Natural killer cell (primary cell): ENCODE measurements around the gene DIP2A. TPM values are rescaled to one million over a fixed set of nuclear protein-coding genes. Genes with fewer than 3 reads are reported as not detected.

Experiments
- ATAC-seq, 3 donors: fragments of 150-1000 bp in 2 of 3; fragments of 200-7000 bp in 1 of 3; cut with Tn5 transposase; 1 replicate in 1 of 3; 2 replicates in 2 of 3; pipeline ENCODE4 v1.10.0; 2021; ENCODE audit warnings: mild to moderate bottlenecking in 2 of 3, moderate library complexity in 2 of 3
- DNase-seq, 2 donors: peaks; one replicate each; pipeline versions ENCODE4 v3.0.0 to v3.0.0-alpha.2; 2013 to 2021; ENCODE audit warnings: mixed read lengths in 1 of 2
- H3K27ac ChIP-seq: one replicate; pipeline ENCODE4 v1.5.1; 2013; ENCODE audit warnings: mild to moderate bottlenecking, low read length
- H3K27me3 ChIP-seq: one replicate; pipeline ENCODE4 v1.6.1; 2013; ENCODE audit warnings: low read length; ENCODE audit not compliant: control insufficient read depth, insufficient read depth
- H3K36me3 ChIP-seq: one replicate; pipeline ENCODE4 v1.6.1; 2013; ENCODE audit warnings: low read length; ENCODE audit not compliant: control insufficient read depth, insufficient read depth
- H3K4me1 ChIP-seq: one replicate; pipeline ENCODE4 v1.6.1; 2013; ENCODE audit warnings: low read length; ENCODE audit not compliant: control insufficient read depth, insufficient read depth
- H3K4me3 ChIP-seq: one replicate; pipeline ENCODE4 v1.5.1; 2013; ENCODE audit warnings: low read length
- H3K9me3 ChIP-seq: one replicate; pipeline ENCODE4 v1.6.1; 2013; ENCODE audit warnings: low read length; ENCODE audit not compliant: control insufficient read depth, insufficient read depth
- H3K27ac Mint-ChIP-seq, 2 donors: one replicate each; pipeline ENCODE4 v1.8.0; 2022; ENCODE audit warnings: mild to moderate bottlenecking in 2 of 2, mixed read lengths in 2 of 2, moderate library complexity in 1 of 2
- H3K27me3 Mint-ChIP-seq, 2 donors: one replicate each; pipeline ENCODE4 v1.8.0; 2022; ENCODE audit warnings: low read depth in 2 of 2, mixed read lengths in 2 of 2
- H3K36me3 Mint-ChIP-seq: one replicate; pipeline ENCODE4 v1.8.0; 2022; ENCODE audit warnings: mixed read lengths
- H3K4me1 Mint-ChIP-seq, 2 donors: one replicate each; pipeline ENCODE4 v1.8.0; 2022; ENCODE audit warnings: mixed read lengths in 2 of 2
- H3K4me3 Mint-ChIP-seq: one replicate; pipeline ENCODE4 v1.8.0; 2022; ENCODE audit warnings: mild to moderate bottlenecking, moderate library complexity, mixed read lengths
- H3K9me3 Mint-ChIP-seq, 2 donors: one replicate each; pipeline ENCODE4 v1.8.0; 2022; ENCODE audit warnings: mixed read lengths in 2 of 2
- WGBS: methylation state at CpG from one replicate; pipeline ENCODE4 v1.1.7; 2013; ENCODE audit warnings: missing lambda C conversion rate; ENCODE audit not compliant: insufficient coverage; 5-methylcytosine and 5-hydroxymethylcytosine counted together
- intact Hi-C: fragments of 100-400 bp; cut with micrococcal nuclease; formaldehyde crosslinking; loops from one replicate; pipeline ENCODE4 v1.14.2; 2022
- total RNA-seq, 4 donors: library from RNA; stranded (reverse); fragments of 120-200 nt in 1 of 4; gene quantifications; one replicate each; pipeline versions ENCODE4 v1.2.3 to v1.2.4, GENCODE V29; 2013 to 2022
- TF ChIP-seq, protein P1 (sequence below): fragments of 200-600 bp; IDR thresholded peaks from one replicate; pipeline ENCODE4 v1.8.0; 2022; ENCODE audit warnings: antibody characterized with exemption

Gene DIP2A
- total RNA-seq, 3 donors from 2014 or later (not counting 1 experiment from before 2014, with no cell fraction given): 166 to 308 (median 170) TPM

GRCh38 chr21:46555225-46555617 lies 96.5 kb downstream of the DIP2A start:
- Histone ChIP-seq H3K36me3 (peaks cover 35% of the 10 kb centered on the region), H3K4me3 (no peak overlapping the region), H3K27ac (no peak overlapping the region), H3K27me3 (no peaks in the 10 kb centered on the region), H3K4me1 (peaks cover 65% of the 10 kb centered on the region), H3K9me3 (no peaks in the 10 kb centered on the region)
- H3K4me3 Mint-ChIP-seq: no peak overlapping the region
- DNase-seq: no peak
- H3K27me3 Mint-ChIP-seq: no peaks in the 10 kb centered on the region
- no peaks in the 10 kb centered on the region for H3K36me3 Mint-ChIP-seq
- peak overlapping the region; percentile 32 to 56 for H3K27ac Mint-ChIP-seq
- WGBS: 96% methylated on average over 9 of the region's 9 CpGs
- TF ChIP-seq, protein P1, sequence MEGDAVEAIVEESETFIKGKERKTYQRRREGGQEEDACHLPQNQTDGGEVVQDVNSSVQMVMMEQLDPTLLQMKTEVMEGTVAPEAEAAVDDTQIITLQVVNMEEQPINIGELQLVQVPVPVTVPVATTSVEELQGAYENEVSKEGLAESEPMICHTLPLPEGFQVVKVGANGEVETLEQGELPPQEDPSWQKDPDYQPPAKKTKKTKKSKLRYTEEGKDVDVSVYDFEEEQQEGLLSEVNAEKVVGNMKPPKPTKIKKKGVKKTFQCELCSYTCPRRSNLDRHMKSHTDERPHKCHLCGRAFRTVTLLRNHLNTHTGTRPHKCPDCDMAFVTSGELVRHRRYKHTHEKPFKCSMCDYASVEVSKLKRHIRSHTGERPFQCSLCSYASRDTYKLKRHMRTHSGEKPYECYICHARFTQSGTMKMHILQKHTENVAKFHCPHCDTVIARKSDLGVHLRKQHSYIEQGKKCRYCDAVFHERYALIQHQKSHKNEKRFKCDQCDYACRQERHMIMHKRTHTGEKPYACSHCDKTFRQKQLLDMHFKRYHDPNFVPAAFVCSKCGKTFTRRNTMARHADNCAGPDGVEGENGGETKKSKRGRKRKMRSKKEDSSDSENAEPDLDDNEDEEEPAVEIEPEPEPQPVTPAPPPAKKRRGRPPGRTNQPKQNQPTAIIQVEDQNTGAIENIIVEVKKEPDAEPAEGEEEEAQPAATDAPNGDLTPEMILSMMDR: no peak
- ATAC-seq: no peak
- no peaks in the 10 kb centered on the region for H3K9me3 Mint-ChIP-seq
- intact Hi-C loops: no loop called here
- H3K4me1 Mint-ChIP-seq: peaks cover 48 to 67% of the 10 kb centered on the region in 2 donors

DNA sequence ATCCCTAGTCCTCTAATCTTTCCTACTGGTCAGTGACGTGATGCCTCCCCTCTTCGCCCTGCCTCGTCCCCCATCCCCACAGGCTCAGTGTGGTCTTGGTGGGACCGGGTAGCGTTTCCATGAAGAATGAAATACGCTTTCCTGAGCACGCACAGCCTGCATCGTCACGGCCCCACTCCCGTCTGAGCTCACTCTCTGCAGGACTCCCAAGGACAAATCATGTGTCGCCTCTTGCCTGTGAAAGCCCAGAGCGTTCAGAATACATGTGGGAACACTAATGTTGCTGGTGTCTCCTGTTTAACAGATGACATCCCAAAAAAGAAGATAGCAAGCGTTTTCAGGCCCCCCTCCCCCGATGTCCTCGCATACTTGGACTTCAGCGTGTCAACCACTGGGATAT lies 97.0 kb downstream of the DIP2A start:
- H3K4me1 Mint-ChIP-seq: peaks cover 48 to 67% of the 10 kb centered on the region in 2 donors
- TF ChIP-seq, protein P1: no peak
- H3K36me3 Mint-ChIP-seq: no peaks in the 10 kb centered on the region
- intact Hi-C loops: no loop called here
- no peak overlapping the region for H3K4me3 ChIP-seq
- WGBS: 97% methylated on average over 16 of the region's 16 CpGs
- no peaks in the 10 kb centered on the region for H3K9me3 Mint-ChIP-seq
- peak overlapping the region; percentile 32 to 56 for H3K27ac Mint-ChIP-seq
- no peaks in the 10 kb centered on the region for H3K27me3 Mint-ChIP-seq
- DNase-seq (no peak), ATAC-seq (no peak)
- H3K4me1 ChIP-seq: peaks cover 65% of the 10 kb centered on the region
- no peak overlapping the region for H3K27ac ChIP-seq
- peaks cover 39% of the 10 kb centered on the region for H3K36me3 ChIP-seq
- no peaks in the 10 kb centered on the region for H3K9me3 ChIP-seq
- H3K4me3 Mint-ChIP-seq: no peak overlapping the region
- no peaks in the 10 kb centered on the region for H3K27me3 ChIP-seq

DNA sequence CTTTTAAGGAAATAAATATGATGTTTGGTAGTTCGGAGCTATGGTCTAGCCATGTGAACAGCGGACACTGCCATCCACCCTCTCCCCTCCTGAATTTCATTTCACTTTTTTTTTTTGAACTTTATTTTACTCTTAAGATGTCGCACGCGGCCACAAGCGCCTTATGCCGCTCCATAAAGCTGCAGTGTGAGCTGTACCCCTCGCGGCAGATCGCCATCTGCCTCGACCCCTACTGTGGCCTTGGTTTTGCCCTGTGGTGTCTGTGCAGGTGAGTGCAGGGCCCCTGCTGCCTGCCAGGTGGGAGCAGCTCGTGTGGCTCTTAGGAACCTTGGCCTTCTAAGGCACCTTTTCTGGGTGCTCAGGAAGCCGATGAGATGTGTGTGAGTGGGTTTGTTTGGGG lies 98.1 kb downstream of the DIP2A start:
- Mint-ChIP-seq H3K27ac (peak overlapping the region in 1 of 2 donors; percentile 45), H3K4me1 (peaks cover 40 to 67% of the 10 kb centered on the region in 2 donors), H3K4me3 (no peak overlapping the region), H3K27me3 (no peaks in the 10 kb centered on the region), H3K36me3 (no peaks in the 10 kb centered on the region), H3K9me3 (no peaks in the 10 kb centered on the region)
- WGBS: 97% methylated on average over 13 of the region's 13 CpGs
- Histone ChIP-seq H3K9me3 (no peaks in the 10 kb centered on the region), H3K27ac (no peak overlapping the region), H3K4me3 (no peak overlapping the region), H3K27me3 (no peaks in the 10 kb centered on the region), H3K36me3 (peaks cover 50% of the 10 kb centered on the region), H3K4me1 (peaks cover 61% of the 10 kb centered on the region)
- intact Hi-C loops: no loop called here
- DNase-seq (no peak), ATAC-seq (no peak)
- TF ChIP-seq, protein P1: no peak

DNA sequence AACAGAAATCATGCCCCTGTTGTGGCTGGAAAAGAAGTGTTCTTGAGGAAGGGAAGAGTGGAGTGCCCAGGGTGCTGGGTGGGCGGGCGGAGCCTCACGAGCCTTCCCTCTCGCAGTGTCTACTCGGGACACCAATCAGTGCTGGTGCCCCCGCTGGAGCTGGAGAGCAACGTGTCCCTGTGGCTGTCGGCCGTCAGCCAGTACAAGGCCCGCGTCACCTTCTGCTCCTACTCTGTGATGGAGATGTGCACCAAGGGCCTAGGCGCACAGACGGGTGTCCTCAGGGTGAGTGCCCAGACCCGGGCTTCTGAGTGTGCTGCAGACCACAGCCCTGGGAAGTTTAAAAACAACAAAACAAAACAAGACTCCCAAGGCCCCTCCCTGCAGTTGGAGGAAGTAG lies 98.8 kb downstream of the DIP2A start:
- H3K27ac Mint-ChIP-seq: no peak overlapping the region
- no peak overlapping the region for H3K27ac ChIP-seq
- H3K4me1 Mint-ChIP-seq: peaks cover 34 to 67% of the 10 kb centered on the region in 2 donors
- DNase-seq (no peak), ATAC-seq (no peak)
- no peaks in the 10 kb centered on the region for H3K36me3 Mint-ChIP-seq
- H3K9me3 Mint-ChIP-seq: no peaks in the 10 kb centered on the region
- no peaks in the 10 kb centered on the region for H3K27me3 ChIP-seq
- no peak overlapping the region for H3K4me3 Mint-ChIP-seq
- intact Hi-C loops: no loop called here
- TF ChIP-seq, protein P1: no peak
- H3K4me1 ChIP-seq: peaks cover 56% of the 10 kb centered on the region
- H3K36me3 ChIP-seq: peaks cover 57% of the 10 kb centered on the region
- H3K27me3 Mint-ChIP-seq: no peaks in the 10 kb centered on the region
- 89% methylated on average over 14 of the region's 14 CpGs for WGBS
- no peak overlapping the region for H3K4me3 ChIP-seq
- no peaks in the 10 kb centered on the region for H3K9me3 ChIP-seq
